Liver (tissue), 9 donors: ENCODE results near the gene MAGEB17. TPM values are rescaled to one million over a fixed set of nuclear protein-coding genes. Genes with fewer than 3 reads are reported as not detected.
A peak's percentile ranks its signal among the peaks of the same experiment; 100 is the strongest.

ENCODE experiments used
- DNase-seq: peaks from one replicate; pipeline ENCODE4 v3.0.0-alpha.2; 2017; ENCODE audit warnings: low spot score
- H3K27ac ChIP-seq, 2 donors: one replicate each; pipeline ENCODE4 v1.7.0; 2013; ENCODE audit warnings: inconsistent platforms in 2 of 2, low read length in 2 of 2, control low read depth in 1 of 2, low read depth in 1 of 2, mild to moderate bottlenecking in 1 of 2
- H3K27me3 ChIP-seq, 4 donors: one replicate each; pipeline versions ENCODE4 v1.6.1 to v1.7.0; 2013; ENCODE audit warnings: low read length in 3 of 4, inconsistent platforms in 1 of 4, mild to moderate bottlenecking in 1 of 4, moderate library complexity in 1 of 4; ENCODE audit not compliant: control insufficient read depth in 4 of 4, insufficient read depth in 4 of 4
- H3K36me3 ChIP-seq, 4 donors: one replicate each; pipeline versions ENCODE4 v1.6.1 to v1.7.0; 2013; ENCODE audit warnings: low read length in 3 of 4, mild to moderate bottlenecking in 3 of 4, low read depth in 1 of 4, moderate library complexity in 1 of 4; ENCODE audit not compliant: control insufficient read depth in 4 of 4, insufficient read depth in 3 of 4
- H3K4me1 ChIP-seq, 4 donors: one replicate each; pipeline versions ENCODE4 v1.6.1 to v1.7.0; 2013; ENCODE audit warnings: low read length in 3 of 4, mild to moderate bottlenecking in 3 of 4, moderate library complexity in 1 of 4; ENCODE audit not compliant: control insufficient read depth in 4 of 4, insufficient read depth in 4 of 4
- H3K4me3 ChIP-seq, 3 donors: one replicate each; pipeline versions ENCODE4 v1.6.1 to v1.7.0; 2013; ENCODE audit warnings: low read length in 3 of 3, control low read depth in 1 of 3, low read depth in 1 of 3, mild to moderate bottlenecking in 1 of 3
- H3K9ac ChIP-seq, 2 donors: one replicate each; pipeline ENCODE4 v1.7.0; 2013; ENCODE audit warnings: low read length in 2 of 2, mild to moderate bottlenecking in 2 of 2, moderate library complexity in 2 of 2, control low read depth in 1 of 2, low read depth in 1 of 2
- H3K9me3 ChIP-seq, 4 donors: one replicate each; pipeline versions ENCODE4 v1.6.1 to v1.7.0; 2013; ENCODE audit warnings: low read length in 3 of 4; ENCODE audit not compliant: control insufficient read depth in 4 of 4
- EGR1 ChIP-seq, 2 donors: IDR thresholded peaks; 2 replicates each; pipeline ENCODE4 v1.6.1; 2016 to 2018; ENCODE audit warnings: antibody characterized with exemption in 2 of 2, low read depth in 2 of 2
- FOXA1 ChIP-seq: IDR thresholded peaks from 2 replicates; pipeline ENCODE4 v1.6.1; 2016; ENCODE audit warnings: antibody characterized with exemption
- FOXA2 ChIP-seq: IDR thresholded peaks from 2 replicates; pipeline ENCODE4 v1.6.1; 2016; ENCODE audit warnings: antibody characterized with exemption
- GABPA ChIP-seq, 2 donors: IDR thresholded peaks in 1 of 2; conservative IDR thresholded peaks in 1 of 2; 2 replicates each; pipeline ENCODE4 v1.6.1; 2016; ENCODE audit warnings: antibody characterized with exemption in 2 of 2, mild to moderate bottlenecking in 1 of 2, moderate library complexity in 1 of 2
- HNF4A ChIP-seq, 2 donors: conservative IDR thresholded peaks; 2 replicates each; pipeline ENCODE4 v1.6.1; 2016; ENCODE audit warnings: antibody characterized with exemption in 2 of 2, mild to moderate bottlenecking in 2 of 2
- JUND ChIP-seq, 2 donors: IDR thresholded peaks; 2 replicates each; pipeline ENCODE4 v1.6.1; 2016; ENCODE audit warnings: antibody characterized with exemption in 2 of 2
- RAD21 ChIP-seq, 2 donors: IDR thresholded peaks; 2 replicates each; pipeline ENCODE4 v1.6.1; 2016; ENCODE audit warnings: antibody characterized with exemption in 2 of 2, mild to moderate bottlenecking in 2 of 2
- RXRA ChIP-seq, 2 donors: IDR thresholded peaks; 2 replicates each; pipeline ENCODE4 v1.6.1; 2017 to 2018; ENCODE audit warnings: antibody characterized with exemption in 2 of 2, mild to moderate bottlenecking in 1 of 2
- SP1 ChIP-seq: IDR thresholded peaks from 2 replicates; pipeline ENCODE4 v1.6.1; 2018; ENCODE audit warnings: antibody characterized with exemption, mild to moderate bottlenecking
- TAF1 ChIP-seq: conservative IDR thresholded peaks from 2 replicates; pipeline ENCODE4 v1.6.1; 2016; ENCODE audit warnings: antibody characterized with exemption, mild to moderate bottlenecking
- YY1 ChIP-seq: IDR thresholded peaks from 2 replicates; pipeline ENCODE4 v1.6.1; 2016; ENCODE audit warnings: antibody characterized with exemption, mild to moderate bottlenecking
- WGBS: extraction: QIAGEN DNeasy Blood & Tissue Kit; methylation state at CpG from one replicate; pipeline ENCODE4 v1.1.7; 2013; 5-methylcytosine and 5-hydroxymethylcytosine counted together
- polyA plus RNA-seq, 2 donors: library from polyadenylated mRNA; stranded (reverse) in 1 of 2; unstranded in 1 of 2; fragments of 200-250 nt in 1 of 2; fragments of >200 nt in 1 of 2; fragmentation: Nextera tagmentation in 1 of 2; extraction: Ambion mirVana in 1 of 2; gene quantifications; one replicate each; pipeline versions ENCODE4 v1.2.1 to v1.2.3, GENCODE V29; 2013 to 2015
- total RNA-seq, 2 donors: library from RNA; depleted of rRNA; stranded (reverse); fragments of >200 nt; gene quantifications; one replicate each; pipeline ENCODE4 v1.2.3, GENCODE V29; 2014
- TF ChIP-seq, protein P1 (sequence below): IDR thresholded peaks from 2 replicates; pipeline ENCODE4 v1.6.1; 2016; ENCODE audit warnings: antibody characterized with exemption
- TF ChIP-seq, protein P2 (sequence below): fragments of 150-350 bp; IDR thresholded peaks from 2 replicates; pipeline ENCODE4 v1.5.1; 2017; ENCODE audit warnings: improper control_type of control experiment, low read depth, low read length; ENCODE audit not compliant: missing input control
- TF ChIP-seq, protein P3 (sequence below): IDR thresholded peaks from 2 replicates; pipeline ENCODE4 v1.6.1; 2016; ENCODE audit warnings: antibody characterized with exemption
- donor health status: healthy.
- donor health status: healthy.
- donor health status: healthy.
- donor health status: healthy.
- donor health status: healthy.

The MAGEB17 gene
- total and polyA plus RNA-seq, 4 donors: not detected

DNA sequence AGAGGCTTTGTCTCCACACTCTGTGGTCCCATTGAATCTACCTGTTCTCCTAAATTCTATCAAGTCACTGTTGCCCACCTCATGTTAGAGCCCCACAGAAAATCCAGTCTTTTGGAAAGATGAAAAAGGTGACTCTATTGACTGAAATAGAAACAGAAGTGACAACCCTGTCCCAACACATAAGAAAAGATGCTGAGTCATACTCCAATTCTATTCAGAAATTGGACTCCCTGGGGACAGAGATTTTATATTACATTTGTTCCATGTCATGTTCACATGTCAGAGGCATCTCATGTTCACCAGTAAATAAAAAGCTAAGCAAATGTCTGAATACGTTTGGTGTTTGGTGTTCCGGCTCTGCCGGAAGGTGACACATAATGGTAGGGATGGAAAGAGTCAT is 46.9 kb upstream of the MAGEB17 start:
- H3K4me1 ChIP-seq: peaks cover 0 to 7% (median under 1%) of the 10 kb centered on the region in 4 donors
- peaks cover 0 to 8% (median 0%) of the 10 kb centered on the region in 4 donors for H3K9me3 ChIP-seq
- no peak overlapping the region for H3K27ac ChIP-seq
- TF ChIP-seq, protein P1, sequence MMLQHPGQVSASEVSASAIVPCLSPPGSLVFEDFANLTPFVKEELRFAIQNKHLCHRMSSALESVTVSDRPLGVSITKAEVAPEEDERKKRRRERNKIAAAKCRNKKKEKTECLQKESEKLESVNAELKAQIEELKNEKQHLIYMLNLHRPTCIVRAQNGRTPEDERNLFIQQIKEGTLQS: no peak
- no peak for TF ChIP-seq EGR1 (IDR thresholded peaks at IDR 0.05; ENCODE audit: low read depth in 2 of 2)
- TF ChIP-seq SP1: no peak
- TF ChIP-seq RAD21 (IDR thresholded peaks at IDR 0.05): no peak
- TF ChIP-seq GABPA (IDR thresholded peaks at IDR 0.05 in 1 of 2, conservative IDR thresholded peaks at IDR 0.05 in 1 of 2): no peak
- no peak for TF ChIP-seq RXRA (IDR thresholded peaks at IDR 0.05)
- no peak for TF ChIP-seq HNF4A (conservative IDR thresholded peaks at IDR 0.05)
- TF ChIP-seq JUND (IDR thresholded peaks at IDR 0.05): no peak
- no peak for TF ChIP-seq TAF1
- TF ChIP-seq FOXA2: no peak
- no peak for TF ChIP-seq YY1
- TF ChIP-seq, protein P2, sequence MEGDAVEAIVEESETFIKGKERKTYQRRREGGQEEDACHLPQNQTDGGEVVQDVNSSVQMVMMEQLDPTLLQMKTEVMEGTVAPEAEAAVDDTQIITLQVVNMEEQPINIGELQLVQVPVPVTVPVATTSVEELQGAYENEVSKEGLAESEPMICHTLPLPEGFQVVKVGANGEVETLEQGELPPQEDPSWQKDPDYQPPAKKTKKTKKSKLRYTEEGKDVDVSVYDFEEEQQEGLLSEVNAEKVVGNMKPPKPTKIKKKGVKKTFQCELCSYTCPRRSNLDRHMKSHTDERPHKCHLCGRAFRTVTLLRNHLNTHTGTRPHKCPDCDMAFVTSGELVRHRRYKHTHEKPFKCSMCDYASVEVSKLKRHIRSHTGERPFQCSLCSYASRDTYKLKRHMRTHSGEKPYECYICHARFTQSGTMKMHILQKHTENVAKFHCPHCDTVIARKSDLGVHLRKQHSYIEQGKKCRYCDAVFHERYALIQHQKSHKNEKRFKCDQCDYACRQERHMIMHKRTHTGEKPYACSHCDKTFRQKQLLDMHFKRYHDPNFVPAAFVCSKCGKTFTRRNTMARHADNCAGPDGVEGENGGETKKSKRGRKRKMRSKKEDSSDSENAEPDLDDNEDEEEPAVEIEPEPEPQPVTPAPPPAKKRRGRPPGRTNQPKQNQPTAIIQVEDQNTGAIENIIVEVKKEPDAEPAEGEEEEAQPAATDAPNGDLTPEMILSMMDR: no peak
- TF ChIP-seq, protein P3, sequence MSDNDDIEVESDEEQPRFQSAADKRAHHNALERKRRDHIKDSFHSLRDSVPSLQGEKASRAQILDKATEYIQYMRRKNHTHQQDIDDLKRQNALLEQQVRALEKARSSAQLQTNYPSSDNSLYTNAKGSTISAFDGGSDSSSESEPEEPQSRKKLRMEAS: no peak
- no peak for TF ChIP-seq FOXA1
- no peaks in the 10 kb centered on the region for H3K36me3 ChIP-seq
- no peaks in the 10 kb centered on the region for H3K27me3 ChIP-seq
- no peak overlapping the region for H3K9ac ChIP-seq
- no peak for DNase-seq
- 98% methylated on average over 3 of the region's 3 CpGs for WGBS
- H3K4me3 ChIP-seq: no peak overlapping the region

DNA sequence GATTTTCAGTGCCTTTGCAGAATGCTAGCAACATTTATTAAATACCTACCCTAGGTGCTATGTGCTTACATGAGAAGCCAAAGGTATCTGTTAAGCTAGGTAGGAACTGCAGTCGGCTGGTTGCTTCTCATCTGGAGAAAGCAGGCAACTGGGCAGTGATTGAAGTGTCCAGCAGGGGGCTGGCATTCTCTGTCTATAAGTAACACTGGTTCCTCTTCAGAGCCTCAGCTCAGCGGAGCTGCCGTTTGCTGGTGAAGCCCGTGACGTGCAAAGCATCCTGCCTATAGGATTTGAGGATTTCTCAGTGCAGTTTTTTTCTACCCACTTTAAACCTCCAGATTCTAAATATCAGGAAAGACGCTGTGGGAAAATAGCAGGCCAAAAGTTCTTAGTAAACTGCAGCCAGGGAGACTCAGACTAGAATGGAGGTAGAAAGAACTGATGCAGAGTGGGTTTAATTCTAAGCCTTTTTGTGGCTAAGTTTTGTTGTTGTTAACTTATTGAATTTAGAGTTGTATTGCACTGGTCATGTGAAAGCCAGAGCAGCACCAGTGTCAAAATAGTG is 44.0 kb upstream of the MAGEB17 start, which contains the start of gene GRPR:
Gene GRPR, plus strand, starts transcription at position 344 of the 565 bp plus-strand sequence. CDS start 389 bp downstream, outside the sequence.
- DNase-seq: peak; percentile 43
- H3K27ac ChIP-seq: no peak within 1 kb of the TSS
- TF ChIP-seq RAD21 (IDR thresholded peaks at IDR 0.05) (peak; percentile 80 to 85), FOXA1 (no peak)
- TF ChIP-seq, protein P2: peak; percentile 74
- peaks cover 2 to 13% (median 5%) of the 10 kb centered on the region in 4 donors for H3K4me1 ChIP-seq
- no peak within 1 kb of the TSS for H3K9ac ChIP-seq
- no peak within 1 kb of the TSS for H3K4me3 ChIP-seq
- H3K9me3 ChIP-seq: peaks cover 0 to 8% (median 0%) of the 10 kb centered on the region in 4 donors
- no peaks in the 10 kb centered on the region for H3K36me3 ChIP-seq
- WGBS: 1% methylated on average over 6 of the region's 6 CpGs
- no peaks in the 10 kb centered on the region for H3K27me3 ChIP-seq
